Articular chondrocyte of knee joint (primary cell): ENCODE results near the gene PARP9. TPM values are rescaled to one million over a fixed set of nuclear protein-coding genes. Genes with fewer than 3 reads are reported as not detected.

Experiments
- small RNA-seq: library from RNA; depleted of rRNA; stranded (forward); fragments of <200 nt; gene quantifications from one replicate; pipeline ENCODE3, GENCODE V24; 2012
- total RNA-seq: library from RNA; depleted of rRNA; stranded (reverse); fragments of >200 nt; gene quantifications from 2 replicates; pipeline ENCODE4 v1.2.3, GENCODE V29; 2012

PARP9 gene
- 38.5 and 45.6 TPM in 2 replicates for total RNA-seq

DNA sequence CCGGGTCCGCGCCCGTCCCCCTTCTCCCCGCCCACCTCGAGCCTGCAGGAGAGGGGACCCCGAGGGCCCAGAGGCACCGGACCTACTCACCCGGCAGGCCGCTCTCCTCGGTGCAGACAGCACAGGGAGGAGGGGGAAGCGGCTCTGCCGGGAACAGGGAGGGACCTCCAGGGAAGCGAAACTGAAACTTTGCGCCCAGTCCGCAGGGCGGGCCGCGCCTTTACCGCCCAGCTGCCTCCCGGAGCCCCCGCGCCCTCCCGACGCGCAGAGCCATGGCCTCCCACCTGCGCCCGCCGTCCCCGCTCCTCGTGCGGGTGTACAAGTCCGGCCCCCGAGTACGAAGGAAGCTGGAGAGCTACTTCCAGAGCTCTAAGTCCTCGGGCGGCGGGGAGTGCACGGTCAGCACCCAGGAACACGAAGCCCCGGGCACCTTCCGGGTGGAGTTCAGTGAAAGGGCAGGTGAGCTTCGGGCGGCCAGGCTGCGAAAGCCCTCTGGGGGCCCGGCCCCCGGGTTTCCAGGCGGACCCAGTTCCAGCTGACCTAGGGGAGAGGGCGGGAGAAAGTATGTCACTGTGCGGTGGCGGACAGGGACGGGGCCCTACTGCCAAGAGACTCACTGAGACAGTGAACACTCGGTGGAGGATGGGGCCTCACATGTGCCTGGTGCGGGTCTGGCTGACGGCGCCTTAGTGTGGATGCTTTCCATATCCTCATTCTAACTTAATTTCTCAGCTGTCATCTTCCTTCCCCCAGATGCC, at the start of gene PARP9, which contains the start of gene DTX3L:
Gene PARP9 (minus strand): TSS at position 146 of the 758 bp plus-strand sequence. CDS start 4,680 bp downstream, outside the sequence.
Gene DTX3L (plus strand): TSS at position 184 of the 758 bp plus-strand sequence. CDS start 89 bp downstream, at position 273.

DNA sequence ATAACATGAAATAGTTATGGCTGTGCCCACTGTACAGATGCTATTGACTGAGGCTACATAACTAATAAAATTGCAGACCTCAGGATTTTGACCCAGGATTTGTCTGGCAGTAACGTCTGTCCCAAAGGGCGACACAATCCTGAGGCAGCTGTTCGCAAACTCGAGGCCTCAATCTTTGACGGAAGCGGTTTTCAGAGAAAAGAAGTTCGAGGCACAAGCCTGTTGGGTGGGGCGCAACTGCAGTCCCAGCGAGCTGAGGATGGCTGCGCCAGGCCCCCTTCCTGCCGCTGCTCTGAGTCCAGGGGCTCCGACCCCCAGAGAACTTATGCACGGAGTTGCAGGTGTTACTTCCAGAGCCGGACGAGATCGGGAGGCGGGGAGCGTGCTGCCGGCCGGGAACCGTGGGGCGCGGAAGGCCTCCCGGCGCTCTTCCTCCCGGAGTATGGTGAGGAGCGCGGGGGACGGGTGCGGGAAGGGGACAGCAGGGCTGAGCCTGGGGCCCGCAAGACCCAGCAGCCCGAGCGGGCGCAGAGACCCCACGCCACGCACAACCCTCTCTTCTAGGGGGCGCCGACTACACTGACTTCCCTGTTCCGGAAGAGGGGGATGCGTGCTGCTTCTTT, 13.4 kb upstream of the PARP9 start, which contains the start of gene PARP15:
Gene PARP15 (plus strand): TSS at position 242 of the 623 bp plus-strand sequence. CDS start 18 bp downstream, at position 260.

DNA sequence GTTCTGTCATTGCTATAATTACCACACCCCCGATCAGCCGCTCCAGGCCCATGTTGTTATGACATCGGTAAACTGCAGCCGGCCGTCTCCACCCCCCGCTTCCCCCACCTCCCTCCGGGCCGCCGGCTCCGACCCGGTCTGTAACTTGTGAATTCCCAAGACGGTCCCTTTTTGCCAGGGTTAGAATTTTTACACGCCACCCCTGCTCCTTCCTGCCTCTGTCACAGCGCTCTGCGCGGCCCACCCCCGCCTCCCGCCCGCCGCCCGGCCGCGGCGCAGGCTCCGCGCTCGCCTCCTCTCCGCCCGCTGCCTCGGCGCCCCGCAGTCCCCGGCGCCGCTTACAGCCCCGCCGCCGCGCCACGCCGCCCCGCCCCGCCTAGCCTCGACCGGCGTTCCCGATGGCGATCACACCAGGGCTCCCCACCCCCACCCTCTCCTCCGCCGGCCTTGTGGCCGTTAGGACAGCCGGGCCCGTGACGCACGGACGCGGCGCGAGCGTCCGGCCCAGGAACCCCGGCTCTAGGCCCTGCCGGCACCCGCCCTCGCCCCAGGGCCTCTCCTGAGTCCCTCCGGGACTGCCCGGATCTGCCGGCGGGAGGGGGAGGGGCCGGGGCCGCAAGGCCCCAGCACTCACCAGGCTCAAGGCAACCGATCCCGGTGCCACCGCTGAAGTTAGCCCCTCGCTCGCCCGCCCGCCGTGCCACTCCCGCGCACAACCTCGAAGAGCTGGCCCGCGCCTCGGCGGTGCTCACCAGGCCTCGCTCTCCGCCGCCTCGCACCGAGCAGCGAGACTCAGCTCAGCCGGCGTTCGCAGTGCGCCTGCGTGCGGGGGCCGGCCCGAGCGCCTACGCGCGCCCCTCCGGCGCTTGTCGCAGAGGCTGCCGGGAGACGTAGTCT, 49.7 kb downstream of the PARP9 start, which contains the start of gene KPNA1:
Gene KPNA1 (minus strand): TSS at position 817 of the 897 bp plus-strand sequence. CDS start 18,374 bp downstream, outside the sequence.

Small RNAs within 50 kb of the gene (small RNA-seq; reads per million reads assigned to genes)
- gene AC096861.1 = not detected

Other genes with a start within 250 kb of the PARP9 start
- 0.65 and 3.1 TPM in 2 replicates for gene CSTA, start 239.1 kb downstream of the PARP9 start, total RNA-seq
- gene MIX23, start 181.1 kb downstream of the PARP9 start, total RNA-seq = 28.0 and 29.2 TPM in 2 replicates
- gene FAM162A, start 180.1 kb downstream of the PARP9 start, total RNA-seq = 23.8 and 26.4 TPM in 2 replicates
- 10.1 and 10.7 TPM in 2 replicates for gene WDR5B, start 148.2 kb downstream of the PARP9 start, total RNA-seq
- 47.7 and 59.0 TPM in 2 replicates for gene KPNA1, start 49.4 kb downstream of the PARP9 start, total RNA-seq
- gene DTX3L, start within 50 bp of the PARP9 start, total RNA-seq = 38.5 and 43.0 TPM in 2 replicates
- gene PARP15, start 13.3 kb upstream of the PARP9 start, total RNA-seq = 0.78 and 1.8 TPM in 2 replicates
- 68.1 and 69.4 TPM in 2 replicates for gene PARP14, start 116.5 kb upstream of the PARP9 start, total RNA-seq
- gene HSPBAP1, start 229.5 kb upstream of the PARP9 start, total RNA-seq = 9.3 and 14.1 TPM in 2 replicates
- 33.9 and 35.8 TPM in 2 replicates for gene SLC49A4, start 230.8 kb upstream of the PARP9 start, total RNA-seq